Endothelial cell of umbilical vein (primary cell): ENCODE results near the gene VEPH1. TPM values are rescaled to one million over a fixed set of nuclear protein-coding genes. Genes with fewer than 3 reads are reported as not detected.

Source experiments
- BruUV-seq: library from RNA; stranded (reverse); fragments of 400-500 nt; replicated peaks from 2 replicates; lab custom pipeline; 2021; lab: Mats Ljungman, UMichigan
- CTCF ChIA-PET: fragments of 300-600, 350-600 bp; sonication (Branson Sonifier 250); formaldehyde crosslinking; loops from one replicate; lab custom pipeline; 2021; ENCODE audit warnings: antibody characterized with exemption, inconsistent platforms; lab: Charles Lee
- POLR2A ChIA-PET: fragments of 300-600, 350-600 bp; sonication (Branson Sonifier 250); formaldehyde crosslinking; loops from one replicate; lab custom pipeline; 2021; ENCODE audit warnings: antibody characterized with exemption, inconsistent platforms; lab: Charles Lee
- DNase-seq: peaks from one replicate; pipeline ENCODE4 v3.0.0-alpha.2; 2011; ENCODE audit warnings: low read depth, low spot score
- FAIRE-seq: peaks from 2 replicates; lab custom pipeline; 2011; peaks lifted over from hg19 to GRCh38; lab: Jason Lieb, UNC
- H2AFZ ChIP-seq: 2 replicates; pipeline ENCODE4 v1.6.0; 2012; ENCODE audit warnings: low read depth, low read length, control low read depth, inconsistent platforms
- H3K27ac ChIP-seq: 2 replicates; pipeline ENCODE4 v1.5.1; 2011; ENCODE audit warnings: low read depth, mild to moderate bottlenecking, control low read depth, low read length, moderate library complexity; ENCODE audit not compliant: insufficient read depth
- H3K27me3 ChIP-seq, 2 experiments: 2 replicates each; pipeline versions ENCODE4 v1.6.0 to v1.6.1; 2011; ENCODE audit warnings: low read length in 2 of 2, mixed read lengths in 1 of 2; ENCODE audit not compliant: control insufficient read depth in 2 of 2, insufficient read depth in 2 of 2
- H3K36me3 ChIP-seq, 2 experiments: 2 replicates in 1 of 2; 3 replicates in 1 of 2; pipeline ENCODE4 v1.5.1; 2011; ENCODE audit warnings: low read length in 2 of 2, mild to moderate bottlenecking in 1 of 2, moderate library complexity in 1 of 2; ENCODE audit not compliant: control insufficient read depth in 2 of 2, insufficient read depth in 2 of 2; ENCODE audit errors: extremely low read depth in 1 of 2
- H3K4me1 ChIP-seq: 3 replicates; pipeline ENCODE4 v1.5.1; 2011; ENCODE audit warnings: mild to moderate bottlenecking, low read length; ENCODE audit not compliant: control insufficient read depth, insufficient read depth; ENCODE audit errors: extremely low read depth
- H3K4me2 ChIP-seq: 2 replicates; pipeline ENCODE4 v1.6.1; 2011; ENCODE audit warnings: low read length, control low read depth, mixed read lengths; ENCODE audit not compliant: insufficient read depth
- H3K4me3 ChIP-seq, 3 experiments: fragments of 200-600 bp in 1 of 3; sonication (generic), shearing (Covaris generic) in 1 of 3; replicated peaks in 1 of 3; 2 replicates each; pipeline ENCODE4 v1.5.1; 2011 to 2016; ENCODE audit warnings: control low read depth in 3 of 3, low read length in 3 of 3, mild to moderate bottlenecking in 2 of 3, inconsistent platforms in 1 of 3, low read depth in 1 of 3, moderate library complexity in 1 of 3; ENCODE audit not compliant: insufficient read depth in 1 of 3
- H3K79me2 ChIP-seq: 2 replicates; pipeline ENCODE4 v1.6.0; 2012; ENCODE audit warnings: low read length, inconsistent platforms; ENCODE audit not compliant: control insufficient read depth, insufficient read depth
- H3K9ac ChIP-seq: replicated peaks from 2 replicates; pipeline ENCODE3; 2011; ENCODE audit warnings: low read length, control low read depth; ENCODE audit not compliant: insufficient read depth; ENCODE audit errors: extremely low read depth
- H3K9me1 ChIP-seq: replicated peaks from 3 replicates; pipeline ENCODE4 v1.6.0; 2011; ENCODE audit warnings: mild to moderate bottlenecking, low read length; ENCODE audit not compliant: control insufficient read depth, insufficient read depth; ENCODE audit errors: extremely low read depth
- H3K9me3 ChIP-seq: replicated peaks from 2 replicates; pipeline ENCODE4 v1.5.1; 2012; ENCODE audit warnings: low read length, inconsistent platforms; ENCODE audit not compliant: control insufficient read depth, insufficient read depth
- H4K20me1 ChIP-seq: replicated peaks from 2 replicates; pipeline ENCODE3; 2011; ENCODE audit warnings: mild to moderate bottlenecking, low read length; ENCODE audit not compliant: control insufficient read depth, insufficient read depth; ENCODE audit errors: extremely low read depth
- EZH2 ChIP-seq: IDR thresholded peaks from 2 replicates; pipeline ENCODE4 v1.6.1; 2012; ENCODE audit warnings: borderline replicate concordance, low read depth, mild to moderate bottlenecking, moderate library complexity, low read length, inconsistent platforms; ENCODE audit not compliant: severe bottlenecking
- FOS ChIP-seq: IDR thresholded peaks from 2 replicates; pipeline ENCODE4 v1.6.1; 2011; ENCODE audit warnings: mild to moderate bottlenecking, low read length, moderate library complexity, borderline replicate concordance; ENCODE audit not compliant: insufficient read depth
- GATA2 ChIP-seq: IDR thresholded peaks from 2 replicates; pipeline ENCODE4 v1.7.0; 2011; ENCODE audit warnings: low read depth, mild to moderate bottlenecking, moderate library complexity, mixed read lengths, low read length; ENCODE audit not compliant: insufficient read length, insufficient read depth
- JUN ChIP-seq: IDR thresholded peaks from 2 replicates; pipeline ENCODE4 v1.6.1; 2011; ENCODE audit warnings: borderline replicate concordance, low read depth; ENCODE audit not compliant: insufficient read length, insufficient read depth
- MYC ChIP-seq: IDR thresholded peaks from one replicate; pipeline ENCODE4 v1.6.1; 2011; ENCODE audit warnings: mild to moderate bottlenecking, low read depth, low read length
- POLR2A ChIP-seq: IDR thresholded peaks from 2 replicates; pipeline ENCODE4 v1.6.1; 2012; ENCODE audit warnings: low read depth, mild to moderate bottlenecking, control low read depth, low read length
- POLR2AphosphoS5 ChIP-seq: IDR thresholded peaks from 2 replicates; pipeline ENCODE4 v1.6.1; 2012; ENCODE audit warnings: low read depth, mild to moderate bottlenecking, control low read depth, low read length, moderate library complexity; ENCODE audit not compliant: insufficient read depth
- dilution Hi-C: fragments of 300-500 bp; cut with MboI; formaldehyde crosslinking; loops from one replicate; pipeline ENCODE4 v1.15.0; 2019; ENCODE audit warnings: low sequenced_read_pairs; ENCODE audit not compliant: extremely low pct_ligation_motif_present
- intact Hi-C: fragments of 100-400 bp; cut with micrococcal nuclease; formaldehyde crosslinking; loops from one replicate; pipeline ENCODE4 v1.10.0; 2022
- polyA plus RNA-seq, 4 experiments: library from polyadenylated mRNA; depleted of rRNA in 3 of 4; stranded (reverse) in 3 of 4; unstranded in 1 of 4; fragments of >200 nt; gene quantifications; 2 replicates each; pipeline versions ENCODE4 v1.2.1 to v1.2.3, GENCODE V29; 2011 to 2012; ENCODE audit warnings: missing spikeins in 1 of 4
- total RNA-seq: library from RNA; stranded (reverse); gene quantifications from 2 replicates; pipeline ENCODE4 v1.2.3, GENCODE V29; 2021
- TF ChIP-seq, protein P1 (sequence below), 2 donors: IDR thresholded peaks; 1 replicate in 1 of 2; 2 replicates in 1 of 2; pipeline ENCODE4 v1.5.1; 2011; ENCODE audit warnings: low read length in 2 of 2, mild to moderate bottlenecking in 2 of 2, moderate library complexity in 2 of 2, control low read depth in 1 of 2, inconsistent platforms in 1 of 2, low read depth in 1 of 2; ENCODE audit not compliant: insufficient read depth in 1 of 2; ENCODE audit errors: extremely low read depth in 1 of 2
- TF ChIP-seq, protein P2 (sequence below): IDR thresholded peaks from 2 replicates; pipeline ENCODE4 v1.6.1; 2011; ENCODE audit not compliant: insufficient read depth, insufficient read length

The VEPH1 gene
- total and polyA plus RNA-seq, 2 donors (not counting 3 experiments of a cell fraction or from before 2014, with no cell fraction given): 42.9 to 136 TPM

- Histone ChIP-seq H3K4me2 (no peak overlapping the region), H3K9me3 (no peaks in the 10 kb centered on the region), H2AFZ (no peak overlapping the region), H3K27ac (peak overlapping the region; percentile 8), H4K20me1 (no peaks in the 10 kb centered on the region), H3K4me1 (peaks cover 44% of the 10 kb centered on the region), H3K27me3 (no peaks in the 10 kb centered on the region), H3K36me3 (no peaks in the 10 kb centered on the region), H3K79me2 (peaks cover 9% of the 10 kb centered on the region), H3K9me1 (no peaks in the 10 kb centered on the region), H3K4me3 (no peak overlapping the region), H3K9ac (no peak overlapping the region)
- DNase-seq: no peak
- FAIRE-seq: no peak
- TF ChIP-seq GATA2 (no peak), EZH2 (no peak), FOS (no peak), POLR2AphosphoS5 (no peak), MYC (no peak), POLR2A (no peak), JUN (no peak)
- TF ChIP-seq, protein P1, sequence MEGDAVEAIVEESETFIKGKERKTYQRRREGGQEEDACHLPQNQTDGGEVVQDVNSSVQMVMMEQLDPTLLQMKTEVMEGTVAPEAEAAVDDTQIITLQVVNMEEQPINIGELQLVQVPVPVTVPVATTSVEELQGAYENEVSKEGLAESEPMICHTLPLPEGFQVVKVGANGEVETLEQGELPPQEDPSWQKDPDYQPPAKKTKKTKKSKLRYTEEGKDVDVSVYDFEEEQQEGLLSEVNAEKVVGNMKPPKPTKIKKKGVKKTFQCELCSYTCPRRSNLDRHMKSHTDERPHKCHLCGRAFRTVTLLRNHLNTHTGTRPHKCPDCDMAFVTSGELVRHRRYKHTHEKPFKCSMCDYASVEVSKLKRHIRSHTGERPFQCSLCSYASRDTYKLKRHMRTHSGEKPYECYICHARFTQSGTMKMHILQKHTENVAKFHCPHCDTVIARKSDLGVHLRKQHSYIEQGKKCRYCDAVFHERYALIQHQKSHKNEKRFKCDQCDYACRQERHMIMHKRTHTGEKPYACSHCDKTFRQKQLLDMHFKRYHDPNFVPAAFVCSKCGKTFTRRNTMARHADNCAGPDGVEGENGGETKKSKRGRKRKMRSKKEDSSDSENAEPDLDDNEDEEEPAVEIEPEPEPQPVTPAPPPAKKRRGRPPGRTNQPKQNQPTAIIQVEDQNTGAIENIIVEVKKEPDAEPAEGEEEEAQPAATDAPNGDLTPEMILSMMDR (IDR thresholded peaks at IDR 0.05; ENCODE audit: extremely low read depth in 1 of 2, insufficient read depth in 1 of 2, low read depth in 1 of 2, low read length in 2 of 2): no peak
- TF ChIP-seq, protein P2, sequence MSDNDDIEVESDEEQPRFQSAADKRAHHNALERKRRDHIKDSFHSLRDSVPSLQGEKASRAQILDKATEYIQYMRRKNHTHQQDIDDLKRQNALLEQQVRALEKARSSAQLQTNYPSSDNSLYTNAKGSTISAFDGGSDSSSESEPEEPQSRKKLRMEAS: no peak
- dilution Hi-C loops: no loop called here
- no TSS peak for BruUV-seq
- intact Hi-C loops: loop anchor here (5.0 to 10.0 kb wide), 2 partner anchors 193 to 220 kb away; partner anchors contain the start of gene CCNL1
- ChIA-PET POLR2A (no interaction called here), CTCF (interaction anchor here (0.6 to 5.1 kb wide), 14 partner anchors 9 to 154 kb away, joined by 3 to 52 read pairs (median 4); partner anchors contain the start of gene PTX3)
Observed at GRCh38 chr3:157355276-157355675, 147.9 kb downstream of the VEPH1 start.
